Ascending aorta (tissue), 2 donors: ENCODE data around the gene SEM1. TPM values are rescaled to one million over a fixed set of nuclear protein-coding genes. Genes with fewer than 3 reads are reported as not detected.
"Not testable (repeated sequence)": the region's sequence is repeated elsewhere in the genome, so short reads cannot be mapped to it uniquely, and the experiment has no call there.

Source experiments
- DNase-seq, 2 donors: peaks; one replicate each; pipeline ENCODE4 v3.0.0-alpha.2; 2019; ENCODE audit warnings: low spot score in 2 of 2
- H3K27ac ChIP-seq, 2 donors: fragments of 200-600 bp; sonication (generic); one replicate each; pipeline ENCODE4 v1.5.1; 2016 to 2017; ENCODE audit warnings: mild to moderate bottlenecking in 1 of 2
- H3K27me3 ChIP-seq: fragments of 200-600 bp; sonication (generic); one replicate; pipeline ENCODE4 v1.5.1; 2017
- H3K36me3 ChIP-seq, 2 donors: fragments of 200-600 bp; sonication (generic); one replicate each; pipeline ENCODE4 v1.5.1; 2016
- H3K4me1 ChIP-seq, 2 donors: fragments of 200-600 bp; sonication (generic); one replicate each; pipeline ENCODE4 v1.5.1; 2016 to 2017; ENCODE audit warnings: mild to moderate bottlenecking in 1 of 2
- H3K4me3 ChIP-seq, 2 donors: fragments of 200-600 bp; sonication (generic); one replicate each; pipeline ENCODE4 v1.5.1; 2016 to 2017; ENCODE audit warnings: mild to moderate bottlenecking in 1 of 2
- H3K9me3 ChIP-seq, 2 donors: fragments of 200-600 bp; sonication (generic); one replicate each; pipeline ENCODE4 v1.5.1; 2016
- intact Hi-C: fragments of 100-400 bp; cut with DNase I; formaldehyde crosslinking; loops from one replicate; pipeline ENCODE4 v1.15.1; 2023
- total RNA-seq: library from RNA; depleted of rRNA; stranded (reverse); fragments of >200 nt; gene quantifications from one replicate; pipeline ENCODE4 v1.1.0, GENCODE V29; 2016
- TF ChIP-seq, protein P1 (sequence below), 3 experiments: fragments of 200-600 bp in 2 of 3; fragments of 450-650 bp in 1 of 3; sonication (generic) in 2 of 3; IDR thresholded peaks; one replicate each; pipeline ENCODE4 v1.5.1; 2016 to 2019; ENCODE audit warnings: antibody characterized with exemption in 3 of 3, mild to moderate bottlenecking in 1 of 3, moderate library complexity in 1 of 3

The SEM1 gene
- total RNA-seq, 1 donor from 2014 or later = 0.43 TPM

DNA sequence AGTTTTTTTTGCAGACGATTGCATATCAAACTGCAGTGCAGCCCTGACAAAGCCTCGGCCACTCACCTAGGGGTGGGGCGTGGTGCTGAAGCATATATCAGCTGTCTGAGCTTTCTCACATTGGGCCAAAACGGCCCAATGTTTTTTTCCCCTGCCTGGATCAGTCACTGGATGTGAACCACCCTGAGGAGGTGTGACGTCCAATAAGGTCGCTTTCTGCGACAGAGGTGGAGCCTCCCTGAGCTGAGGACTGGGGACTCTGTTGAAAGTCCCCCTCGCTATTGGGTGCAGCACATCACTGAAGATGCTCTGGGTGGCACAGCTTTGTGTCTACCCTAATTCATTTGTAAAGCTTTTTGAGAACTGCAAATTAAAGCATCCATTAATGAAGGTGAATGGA lies 60.9 kb downstream of the SEM1 start:
- H3K27me3 ChIP-seq = no peaks in the 10 kb centered on the region
- TF ChIP-seq, protein P1, sequence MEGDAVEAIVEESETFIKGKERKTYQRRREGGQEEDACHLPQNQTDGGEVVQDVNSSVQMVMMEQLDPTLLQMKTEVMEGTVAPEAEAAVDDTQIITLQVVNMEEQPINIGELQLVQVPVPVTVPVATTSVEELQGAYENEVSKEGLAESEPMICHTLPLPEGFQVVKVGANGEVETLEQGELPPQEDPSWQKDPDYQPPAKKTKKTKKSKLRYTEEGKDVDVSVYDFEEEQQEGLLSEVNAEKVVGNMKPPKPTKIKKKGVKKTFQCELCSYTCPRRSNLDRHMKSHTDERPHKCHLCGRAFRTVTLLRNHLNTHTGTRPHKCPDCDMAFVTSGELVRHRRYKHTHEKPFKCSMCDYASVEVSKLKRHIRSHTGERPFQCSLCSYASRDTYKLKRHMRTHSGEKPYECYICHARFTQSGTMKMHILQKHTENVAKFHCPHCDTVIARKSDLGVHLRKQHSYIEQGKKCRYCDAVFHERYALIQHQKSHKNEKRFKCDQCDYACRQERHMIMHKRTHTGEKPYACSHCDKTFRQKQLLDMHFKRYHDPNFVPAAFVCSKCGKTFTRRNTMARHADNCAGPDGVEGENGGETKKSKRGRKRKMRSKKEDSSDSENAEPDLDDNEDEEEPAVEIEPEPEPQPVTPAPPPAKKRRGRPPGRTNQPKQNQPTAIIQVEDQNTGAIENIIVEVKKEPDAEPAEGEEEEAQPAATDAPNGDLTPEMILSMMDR (IDR thresholded peaks at IDR 0.05) = no peak
- H3K36me3 ChIP-seq = peaks cover 0 to 13% of the 10 kb centered on the region in 2 donors
- H3K27ac ChIP-seq = no peak overlapping the region
- DNase-seq = no peak
- no peak overlapping the region for H3K4me3 ChIP-seq
- H3K9me3 ChIP-seq = no peaks in the 10 kb centered on the region
- intact Hi-C loops = no loop called here
- H3K4me1 ChIP-seq = no peaks in the 10 kb centered on the region

DNA sequence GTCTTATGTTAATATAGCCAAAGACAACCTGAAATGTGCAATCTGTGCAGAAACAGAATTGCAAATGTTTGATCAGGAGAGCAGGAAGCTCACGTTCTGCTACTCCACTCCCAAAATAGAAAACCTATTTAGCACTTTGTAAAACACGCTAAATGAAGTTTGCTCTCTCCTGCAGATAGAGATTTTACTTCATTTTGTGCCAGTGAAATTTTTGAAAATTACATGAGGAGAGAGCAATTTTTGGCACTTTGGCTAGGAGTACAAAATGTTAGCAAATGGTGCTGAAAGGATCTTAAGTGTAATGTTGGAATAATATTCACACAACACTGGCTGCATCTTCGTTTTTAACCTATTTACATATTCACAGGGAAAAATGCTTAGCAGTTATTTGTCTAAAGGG lies 61.9 kb downstream of the SEM1 start:
- Histone ChIP-seq H3K4me1 (no peaks in the 10 kb centered on the region), H3K9me3 (no peaks in the 10 kb centered on the region), H3K27ac (no peak overlapping the region), H3K36me3 (peaks cover 0 to 14% of the 10 kb centered on the region in 2 donors), H3K27me3 (no peaks in the 10 kb centered on the region), H3K4me3 (no peak overlapping the region)
- intact Hi-C loops = no loop called here
- TF ChIP-seq, protein P1 (IDR thresholded peaks at IDR 0.05) = no peak
- no peak for DNase-seq

DNA sequence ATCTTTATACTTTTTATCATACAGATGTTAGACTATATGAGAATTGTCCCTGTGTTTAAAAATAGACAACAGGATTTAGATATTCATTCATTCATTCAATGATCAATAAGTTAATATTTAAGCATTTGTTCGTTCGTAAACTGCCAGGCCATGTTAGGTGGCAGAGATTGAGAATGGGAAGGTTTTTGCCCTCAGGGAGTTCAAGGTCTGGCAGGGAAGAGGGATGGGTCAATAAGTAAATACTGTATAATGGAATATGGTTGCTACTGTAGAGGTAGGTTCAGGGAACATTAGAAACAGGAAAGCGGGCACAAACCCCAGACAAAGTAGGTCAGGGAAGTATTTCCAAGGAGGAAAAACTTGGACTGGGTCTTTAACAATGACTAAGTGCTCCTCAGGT lies 64.6 kb downstream of the SEM1 start:
- TF ChIP-seq, protein P1 (IDR thresholded peaks at IDR 0.05) = no peak
- Histone ChIP-seq H3K27ac (no peak overlapping the region), H3K9me3 (no peaks in the 10 kb centered on the region), H3K36me3 (peaks cover 0 to 14% of the 10 kb centered on the region in 2 donors), H3K4me3 (no peak overlapping the region), H3K4me1 (no peaks in the 10 kb centered on the region), H3K27me3 (no peaks in the 10 kb centered on the region)
- intact Hi-C loops = no loop called here
- no peak for DNase-seq

DNA sequence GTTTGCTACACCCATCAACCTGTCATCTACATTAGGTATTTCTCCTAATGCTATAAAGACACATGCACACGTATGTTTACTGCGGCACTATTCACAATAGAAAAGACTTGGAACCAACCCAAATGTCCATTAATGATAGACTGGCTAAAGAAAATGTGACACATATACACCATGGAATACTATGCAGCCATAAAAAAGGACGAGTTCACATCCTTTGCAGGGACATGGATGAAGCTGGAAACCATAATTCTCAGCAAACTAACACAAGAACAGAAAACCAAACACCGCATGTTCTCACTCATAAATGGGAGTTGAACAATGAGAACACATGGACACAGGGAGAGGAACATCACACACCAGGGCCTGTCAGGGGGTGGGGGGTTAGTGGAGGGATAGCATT lies 66.2 kb downstream of the SEM1 start:
- H3K4me3 ChIP-seq, H3K27ac ChIP-seq, H3K9me3 ChIP-seq, DNase-seq, H3K4me1 ChIP-seq, H3K27me3 ChIP-seq, intact Hi-C loops: not testable (repeated sequence)
- H3K36me3 ChIP-seq = peaks cover 0 to 14% of the 10 kb centered on the region in 2 donors

DNA sequence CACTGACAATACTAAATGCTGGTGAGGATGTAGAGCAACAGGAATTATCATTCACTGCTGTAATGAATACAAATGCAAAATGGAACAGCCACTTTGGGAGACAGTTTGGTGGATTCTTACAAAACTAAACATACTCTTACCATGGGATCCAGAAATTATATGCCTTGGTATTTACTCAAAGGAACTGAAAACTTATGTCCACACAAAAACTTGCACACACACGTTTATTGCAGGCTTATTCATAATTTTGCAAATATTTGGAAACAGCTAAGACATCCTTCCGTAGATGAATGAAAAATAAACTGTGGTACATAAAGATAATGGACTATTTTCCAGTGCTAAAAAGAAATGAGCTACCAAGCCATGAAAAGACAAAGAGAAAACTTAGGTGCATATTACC lies 69.6 kb downstream of the SEM1 start:
- Histone ChIP-seq H3K27me3 (no peaks in the 10 kb centered on the region), H3K4me1 (no peaks in the 10 kb centered on the region), H3K36me3 (peaks cover 0 to 14% of the 10 kb centered on the region in 2 donors), H3K4me3 (no peak overlapping the region), H3K27ac (no peak overlapping the region), H3K9me3 (no peaks in the 10 kb centered on the region)
- intact Hi-C loops = no loop called here
- no peak for DNase-seq
- TF ChIP-seq, protein P1 (IDR thresholded peaks at IDR 0.05) = no peak
